NCI-H526 (cell line): ENCODE measurements around the gene SCD5.

Source experiments
- DNase-seq, 2 experiments: peaks; one replicate each; lab custom pipeline; 2025; lab: John Stamatoyannopoulos, UW

SCD5 gene

DNA sequence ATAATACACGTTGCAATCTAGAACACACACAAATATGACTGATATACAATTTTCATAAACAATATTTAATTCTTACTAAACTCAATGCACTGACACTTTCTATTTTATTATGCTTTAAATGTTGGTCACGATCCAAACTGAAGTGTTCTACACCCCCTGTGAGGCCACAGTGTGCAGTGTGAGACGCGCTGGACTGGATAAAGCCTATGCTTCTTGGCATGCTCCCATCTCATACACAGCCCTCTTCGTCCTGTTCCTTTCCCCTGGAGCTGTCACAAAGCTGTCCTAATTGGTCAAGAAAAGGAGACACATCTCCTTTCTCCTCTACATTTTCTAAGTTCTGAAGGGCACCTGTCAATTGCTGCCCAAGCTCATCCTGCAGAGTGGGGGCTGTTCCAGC is 72.0 kb downstream of the SCD5 start:
- no peak for DNase-seq

DNA sequence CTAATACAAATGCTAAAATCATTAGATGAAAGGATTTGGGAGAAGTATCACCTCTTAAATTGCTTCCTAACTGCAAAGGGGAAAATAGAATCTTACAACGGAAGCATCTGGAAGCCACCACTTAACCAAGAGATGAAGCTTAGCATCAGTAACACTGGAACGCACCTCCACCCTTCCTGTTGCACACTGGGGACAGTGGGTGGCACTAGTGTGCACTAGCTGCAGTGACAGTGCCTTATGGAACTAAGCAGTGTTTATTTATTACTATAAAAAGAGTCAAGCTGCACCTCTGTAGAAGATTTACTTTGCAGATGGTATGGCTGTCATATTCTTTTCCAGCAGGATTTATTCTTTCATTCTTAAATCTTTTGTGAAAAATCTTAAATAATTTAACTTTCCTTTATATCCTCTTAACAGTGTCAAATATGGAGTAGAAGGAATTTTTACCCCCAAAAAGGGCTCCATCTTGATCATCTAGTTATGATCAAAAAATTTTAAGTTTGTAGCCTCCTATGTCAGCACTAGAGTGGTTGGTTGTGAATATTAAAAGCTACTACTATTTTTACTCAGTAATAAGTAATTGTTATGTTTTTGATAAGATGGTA is 76.7 kb downstream of the SCD5 start:
- DNase-seq = peak in 1 of 2 experiments; percentile 41

DNA sequence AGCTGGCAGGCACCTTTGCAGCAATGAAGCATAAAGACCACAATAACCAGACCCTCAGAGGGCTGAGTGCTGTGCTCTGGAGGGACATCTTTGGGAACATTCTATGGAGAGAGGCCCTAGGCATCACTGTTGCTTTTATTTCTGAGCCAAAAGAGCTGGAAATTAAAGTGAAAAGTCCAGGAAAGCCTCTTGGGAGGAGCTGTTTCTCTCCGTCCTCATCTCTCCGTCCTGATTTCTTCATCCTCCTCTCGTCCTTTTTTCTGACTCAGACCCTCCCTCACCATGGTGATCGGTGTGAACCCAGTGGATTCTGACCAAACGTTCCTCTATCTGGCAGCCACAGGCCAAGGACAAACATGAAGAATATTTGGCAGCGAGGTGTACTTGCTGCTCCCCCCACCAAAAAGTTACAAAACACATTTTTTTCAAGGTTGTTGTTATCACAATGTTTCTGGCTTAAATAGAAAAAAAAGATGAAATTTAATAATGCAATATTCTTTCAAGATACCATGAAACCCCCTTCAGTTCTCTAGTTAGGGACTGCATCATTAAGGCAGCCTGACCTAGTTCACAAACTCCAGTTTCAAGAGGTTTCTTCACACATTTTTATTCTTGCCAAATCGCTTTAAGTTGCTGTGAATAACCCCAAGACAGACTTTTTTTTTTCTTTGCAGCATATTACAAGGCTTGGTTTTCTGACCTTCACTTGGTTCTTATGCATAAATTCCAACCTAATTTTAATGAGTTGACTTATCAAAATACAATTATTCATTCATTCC is 80.2 kb downstream of the SCD5 start:
- no peak for DNase-seq

DNA sequence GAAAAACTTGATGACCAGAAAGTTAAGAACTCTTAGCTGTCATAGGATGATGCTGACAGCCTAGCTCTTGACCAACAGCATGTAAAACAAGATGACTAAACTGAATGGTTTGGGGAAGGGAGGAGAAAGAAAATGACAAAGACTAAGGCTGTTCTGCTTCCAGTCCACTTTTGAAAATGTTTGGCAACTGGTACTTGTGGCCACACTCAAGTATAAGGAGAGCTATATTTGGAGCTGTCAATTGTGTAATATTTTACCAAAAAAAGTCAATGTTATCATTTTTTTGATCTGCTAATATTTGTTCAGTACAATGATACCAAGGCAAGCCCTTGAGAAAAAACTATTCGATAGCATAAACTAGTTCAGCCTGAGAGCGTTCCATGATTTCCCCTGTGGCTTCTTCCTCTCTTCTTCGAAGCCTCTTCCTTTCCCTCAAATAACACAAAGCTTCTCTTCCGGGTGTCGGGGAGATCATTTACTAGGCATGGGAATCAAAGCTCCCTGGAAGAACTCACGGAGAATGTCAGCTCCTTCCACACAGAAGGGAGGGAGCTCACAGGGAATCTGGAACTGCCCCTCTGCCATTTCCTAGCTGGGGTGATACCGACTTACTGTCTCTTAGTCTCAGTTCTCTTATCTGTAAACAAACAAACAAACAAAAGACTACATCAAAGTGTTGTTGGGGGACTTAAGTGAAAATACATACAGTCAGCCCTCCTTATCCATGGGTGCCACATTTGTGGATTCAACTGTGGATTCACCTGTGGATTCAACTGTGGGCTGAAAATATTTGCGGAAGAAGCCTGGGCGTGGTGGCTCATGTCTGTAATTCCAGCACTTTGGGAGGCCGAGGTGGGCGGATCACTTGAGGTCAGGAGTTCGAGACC is 82.6 kb downstream of the SCD5 start:
- no peak for DNase-seq

DNA sequence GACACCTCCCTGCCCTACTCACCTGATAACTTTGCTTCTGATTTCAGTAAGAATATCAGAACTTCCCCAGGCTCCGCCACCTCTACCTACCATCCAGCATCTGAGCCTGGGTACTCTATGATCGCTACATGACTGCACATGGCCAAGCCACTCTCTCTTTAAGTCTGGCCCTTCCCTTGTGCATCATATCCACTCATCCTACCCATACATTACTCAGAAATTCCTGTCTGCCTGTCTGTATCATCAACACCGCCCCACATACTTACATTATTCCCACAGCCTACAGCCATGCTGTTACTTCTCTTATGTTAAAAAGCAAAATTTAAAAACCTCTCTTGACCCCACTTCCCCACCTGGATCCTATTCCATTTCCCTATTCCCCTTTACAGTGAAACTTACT is 84.7 kb downstream of the SCD5 start:
- no peak for DNase-seq

GRCh38 chr4:82712561-82712960 is 86.0 kb downstream of the SCD5 start:
- DNase-seq = no peak

- DNase-seq = no peak
Measured at GRCh38 chr4:82711158-82711785, 87.3 kb downstream of the SCD5 start.

GRCh38 chr4:82710197-82710929 is 88.2 kb downstream of the SCD5 start:
- DNase-seq = peak; percentile 67 to 73

DNA sequence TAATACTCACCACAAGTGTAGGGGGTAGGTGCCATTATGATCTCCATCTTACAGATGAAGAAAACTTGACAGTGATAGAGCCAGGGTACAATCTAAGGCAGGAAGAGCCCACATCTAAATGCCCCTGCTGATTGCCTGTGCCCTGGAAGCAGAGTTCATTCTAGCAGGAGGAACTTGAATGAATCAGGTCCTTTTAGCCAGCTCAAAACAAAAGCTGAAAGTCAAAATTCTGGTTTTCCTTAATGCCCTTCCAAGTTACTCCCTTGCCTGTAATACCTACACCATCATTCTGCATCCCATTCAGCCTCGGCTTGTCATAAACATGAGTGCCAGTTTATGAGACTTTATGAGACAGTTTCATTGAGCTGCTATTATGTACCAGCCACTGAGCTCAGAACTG is 89.6 kb downstream of the SCD5 start:
- DNase-seq = no peak

- no peak for DNase-seq
Measured at GRCh38 chr4:82706349-82707000, 92.1 kb downstream of the SCD5 start.

- DNase-seq = no peak
Measured at GRCh38 chr4:82705928-82706300, 92.7 kb downstream of the SCD5 start.

GRCh38 chr4:82705169-82705927 is 93.2 kb downstream of the SCD5 start:
- DNase-seq = no peak

- DNase-seq = no peak
Measured at GRCh38 chr4:82704156-82704555, 94.4 kb downstream of the SCD5 start.

- DNase-seq = no peak
Measured at GRCh38 chr4:82698412-82698811, 100.2 kb downstream of the SCD5 start.

DNA sequence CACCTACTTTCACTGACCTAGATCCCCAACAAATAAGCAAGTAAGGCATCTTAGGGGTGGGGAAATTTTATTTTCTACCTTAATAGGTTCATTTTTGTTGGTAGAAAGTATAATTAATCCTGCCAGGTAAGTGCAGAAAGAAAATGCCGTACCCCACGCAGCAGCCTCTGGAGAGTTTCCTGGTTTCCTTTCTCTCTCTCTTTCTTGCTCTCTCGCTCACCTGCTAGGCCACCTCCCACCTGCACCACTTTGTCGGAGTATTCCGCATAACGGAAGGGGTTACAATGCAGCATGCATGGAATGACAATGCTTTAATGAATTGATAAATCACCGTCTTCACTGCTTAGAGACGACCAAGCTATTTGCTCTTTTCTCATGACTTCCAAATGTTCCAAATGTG is 101.0 kb downstream of the SCD5 start:
- DNase-seq = no peak

- no peak for DNase-seq
Measured at GRCh38 chr4:82696117-82696860, 102.3 kb downstream of the SCD5 start.

DNA sequence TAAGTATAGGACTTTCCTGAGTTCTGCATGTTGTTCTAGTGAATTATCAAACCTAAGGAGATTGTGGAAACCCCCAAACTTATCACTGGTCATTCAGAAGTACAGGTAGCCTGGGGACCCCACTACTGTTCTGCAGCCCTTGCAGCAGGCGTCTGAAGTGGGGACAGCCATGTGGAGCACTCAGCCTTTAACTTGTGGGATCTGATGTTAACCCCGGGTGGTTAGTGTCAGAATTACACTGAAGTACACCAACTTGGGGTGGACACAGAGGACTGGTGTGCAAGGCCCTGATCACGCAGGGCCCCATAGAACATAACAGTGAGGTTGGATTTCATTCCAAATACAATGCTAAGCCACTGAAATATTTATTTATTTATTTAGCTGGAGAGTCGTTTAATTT is 103.7 kb downstream of the SCD5 start:
- no peak for DNase-seq

GRCh38 chr4:82694046-82694445 is 104.5 kb downstream of the SCD5 start:
- DNase-seq = no peak

GRCh38 chr4:82692101-82692780 is 106.4 kb downstream of the SCD5 start:
- DNase-seq = no peak
